Panc1 (cell line): ENCODE measurements around the gene NOS1AP. TPM values are rescaled to one million over a fixed set of nuclear protein-coding genes. Genes with fewer than 3 reads are reported as not detected.

Experiments
- ATAC-seq: fragments of 200-7000 bp; cut with Tn5 transposase; 2 replicates; pipeline ENCODE4 v1.9.1; 2020; ENCODE audit warnings: mild to moderate bottlenecking, moderate library complexity
- BruUV-seq: library from RNA; stranded (reverse); fragments of 400-500 nt; replicated peaks from 2 replicates; lab custom pipeline; 2021; lab: Mats Ljungman, UMichigan
- CTCF ChIA-PET: fragments of 300-600 bp; sonication (Branson Sonifier 250); formaldehyde crosslinking; loops from one replicate; lab custom pipeline; 2022; ENCODE audit warnings: antibody characterized with exemption; lab: Charles Lee
- POLR2A ChIA-PET: fragments of 300-600 bp; sonication (Branson Sonifier 250); formaldehyde crosslinking; loops from one replicate; lab custom pipeline; 2022; ENCODE audit warnings: antibody characterized with exemption; lab: Charles Lee
- DNase-seq: peaks from one replicate; pipeline ENCODE4 v3.0.0-alpha.2; 2010; ENCODE audit warnings: low read depth, low spot score
- H3K27ac ChIP-seq: 2 replicates; pipeline ENCODE4 v1.5.1; 2011; ENCODE audit warnings: mild to moderate bottlenecking, low read length, inconsistent platforms
- H3K27me3 ChIP-seq: fragments of 200-500 bp; sonication (Bioruptor generic); 2 replicates; pipeline ENCODE4 v1.6.0; 2014; ENCODE audit warnings: low read length, inconsistent platforms; ENCODE audit not compliant: control insufficient read depth, insufficient read depth
- H3K36me3 ChIP-seq: fragments of 200-500 bp; sonication (Bioruptor generic); 2 replicates; pipeline ENCODE4 v1.5.1; 2014; ENCODE audit warnings: inconsistent platforms, mild to moderate bottlenecking, low read length, moderate library complexity; ENCODE audit not compliant: control insufficient read depth, insufficient read depth
- H3K4me1 ChIP-seq: 2 replicates; pipeline ENCODE4 v1.5.1; 2011; ENCODE audit warnings: inconsistent platforms, mild to moderate bottlenecking, low read length, moderate library complexity; ENCODE audit not compliant: control insufficient read depth, insufficient read depth
- H3K4me3 ChIP-seq, 2 experiments: 2 replicates each; pipeline ENCODE4 v1.5.1; 2011 to 2012; ENCODE audit warnings: low read depth in 2 of 2, low read length in 2 of 2, mild to moderate bottlenecking in 2 of 2, inconsistent platforms in 1 of 2, moderate library complexity in 1 of 2
- H3K9me3 ChIP-seq: fragments of 200-500 bp; sonication (Bioruptor generic); 2 replicates; pipeline ENCODE4 v1.5.1; 2014; ENCODE audit warnings: low read depth, mild to moderate bottlenecking, inconsistent platforms, low read length, moderate library complexity; ENCODE audit not compliant: control insufficient read depth, insufficient read depth
- POLR2AphosphoS5 ChIP-seq: IDR thresholded peaks from 2 replicates; pipeline ENCODE4 v1.6.1; 2012; ENCODE audit warnings: mild to moderate bottlenecking, low read depth, low read length, moderate library complexity
- SIN3A ChIP-seq: IDR thresholded peaks from 2 replicates; pipeline ENCODE4 v1.6.1; 2012; ENCODE audit warnings: low read depth, mild to moderate bottlenecking, low read length, moderate library complexity, borderline replicate concordance; ENCODE audit not compliant: insufficient read depth
- TCF7L2 ChIP-seq: IDR thresholded peaks from 2 replicates; pipeline ENCODE4 v1.6.1; 2011; ENCODE audit warnings: mild to moderate bottlenecking, low read depth, low read length, inconsistent platforms
- in situ Hi-C: cut with HindIII; loops from 2 replicates; pipeline ENCODE4 v1.10.0; 2016; ENCODE audit warnings: low sequenced_read_pairs, low pct_unique_long_range_greater_than_20kb
- intact Hi-C: fragments of 100-400 bp; cut with micrococcal nuclease; formaldehyde crosslinking; loops from one replicate; pipeline ENCODE4 v1.10.0; 2022; ENCODE audit not compliant: unreplicated experiment
- total RNA-seq: library from RNA; stranded (reverse); gene quantifications from one replicate; pipeline ENCODE4 v1.2.1, GENCODE V29; 2021; ENCODE audit not compliant: unreplicated experiment
- TF ChIP-seq, protein P1 (sequence below): fragments of 450-650 bp; IDR thresholded peaks from 2 replicates; pipeline ENCODE4 v1.5.1; 2017; ENCODE audit warnings: mild to moderate bottlenecking
- TF ChIP-seq, protein P2 (sequence below), 2 experiments: IDR thresholded peaks; 2 replicates each; pipeline ENCODE4 v1.6.1; 2011 to 2012; ENCODE audit warnings: low read depth in 2 of 2, control low read depth in 1 of 2, low read length in 1 of 2, mild to moderate bottlenecking in 1 of 2, moderate library complexity in 1 of 2; ENCODE audit not compliant: insufficient read depth in 1 of 2

Gene NOS1AP
- total RNA-seq, 1 experiment from 2014 or later = 27.9 TPM

DNA sequence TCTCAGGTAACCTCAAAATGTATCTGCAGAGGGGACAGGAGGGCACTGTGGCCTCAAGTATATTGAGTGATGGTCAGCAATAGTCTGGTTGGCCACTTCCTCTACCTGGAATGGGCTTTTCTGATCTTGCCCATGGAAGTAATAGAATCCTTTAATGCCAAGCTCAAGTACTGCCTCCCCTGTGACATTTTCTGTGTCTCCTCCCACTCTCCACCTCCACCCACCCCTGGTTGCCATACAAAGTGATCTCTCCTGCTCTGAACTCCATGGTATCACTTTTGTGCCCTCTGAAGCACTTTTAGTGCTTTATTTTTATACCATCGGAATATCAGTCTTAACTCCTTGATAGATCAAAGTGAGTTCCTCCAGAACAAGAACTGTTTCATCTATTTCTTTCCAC, 9.2 kb upstream of the NOS1AP start:
- peak overlapping the region; percentile 52; the same call in 1 of the 2 replicates for H3K27ac ChIP-seq
- no peak overlapping the region for H3K4me3 ChIP-seq
- no peak for ATAC-seq
- in situ Hi-C loops (no loop called here), intact Hi-C loops (no loop called here)
- no peak for DNase-seq
- CTCF ChIA-PET = interaction anchor here (0.7 kb wide), 1 partner anchor 24 kb away, joined by 3 read pairs; no protein-coding TSS in a partner anchor
- BruUV-seq = no TSS peak
- H3K9me3 ChIP-seq = no peaks in the 10 kb centered on the region
- TF ChIP-seq TCF7L2 (no peak), POLR2AphosphoS5 (no peak), SIN3A (no peak)
- TF ChIP-seq, protein P1, sequence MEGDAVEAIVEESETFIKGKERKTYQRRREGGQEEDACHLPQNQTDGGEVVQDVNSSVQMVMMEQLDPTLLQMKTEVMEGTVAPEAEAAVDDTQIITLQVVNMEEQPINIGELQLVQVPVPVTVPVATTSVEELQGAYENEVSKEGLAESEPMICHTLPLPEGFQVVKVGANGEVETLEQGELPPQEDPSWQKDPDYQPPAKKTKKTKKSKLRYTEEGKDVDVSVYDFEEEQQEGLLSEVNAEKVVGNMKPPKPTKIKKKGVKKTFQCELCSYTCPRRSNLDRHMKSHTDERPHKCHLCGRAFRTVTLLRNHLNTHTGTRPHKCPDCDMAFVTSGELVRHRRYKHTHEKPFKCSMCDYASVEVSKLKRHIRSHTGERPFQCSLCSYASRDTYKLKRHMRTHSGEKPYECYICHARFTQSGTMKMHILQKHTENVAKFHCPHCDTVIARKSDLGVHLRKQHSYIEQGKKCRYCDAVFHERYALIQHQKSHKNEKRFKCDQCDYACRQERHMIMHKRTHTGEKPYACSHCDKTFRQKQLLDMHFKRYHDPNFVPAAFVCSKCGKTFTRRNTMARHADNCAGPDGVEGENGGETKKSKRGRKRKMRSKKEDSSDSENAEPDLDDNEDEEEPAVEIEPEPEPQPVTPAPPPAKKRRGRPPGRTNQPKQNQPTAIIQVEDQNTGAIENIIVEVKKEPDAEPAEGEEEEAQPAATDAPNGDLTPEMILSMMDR = no peak
- TF ChIP-seq, protein P2, sequence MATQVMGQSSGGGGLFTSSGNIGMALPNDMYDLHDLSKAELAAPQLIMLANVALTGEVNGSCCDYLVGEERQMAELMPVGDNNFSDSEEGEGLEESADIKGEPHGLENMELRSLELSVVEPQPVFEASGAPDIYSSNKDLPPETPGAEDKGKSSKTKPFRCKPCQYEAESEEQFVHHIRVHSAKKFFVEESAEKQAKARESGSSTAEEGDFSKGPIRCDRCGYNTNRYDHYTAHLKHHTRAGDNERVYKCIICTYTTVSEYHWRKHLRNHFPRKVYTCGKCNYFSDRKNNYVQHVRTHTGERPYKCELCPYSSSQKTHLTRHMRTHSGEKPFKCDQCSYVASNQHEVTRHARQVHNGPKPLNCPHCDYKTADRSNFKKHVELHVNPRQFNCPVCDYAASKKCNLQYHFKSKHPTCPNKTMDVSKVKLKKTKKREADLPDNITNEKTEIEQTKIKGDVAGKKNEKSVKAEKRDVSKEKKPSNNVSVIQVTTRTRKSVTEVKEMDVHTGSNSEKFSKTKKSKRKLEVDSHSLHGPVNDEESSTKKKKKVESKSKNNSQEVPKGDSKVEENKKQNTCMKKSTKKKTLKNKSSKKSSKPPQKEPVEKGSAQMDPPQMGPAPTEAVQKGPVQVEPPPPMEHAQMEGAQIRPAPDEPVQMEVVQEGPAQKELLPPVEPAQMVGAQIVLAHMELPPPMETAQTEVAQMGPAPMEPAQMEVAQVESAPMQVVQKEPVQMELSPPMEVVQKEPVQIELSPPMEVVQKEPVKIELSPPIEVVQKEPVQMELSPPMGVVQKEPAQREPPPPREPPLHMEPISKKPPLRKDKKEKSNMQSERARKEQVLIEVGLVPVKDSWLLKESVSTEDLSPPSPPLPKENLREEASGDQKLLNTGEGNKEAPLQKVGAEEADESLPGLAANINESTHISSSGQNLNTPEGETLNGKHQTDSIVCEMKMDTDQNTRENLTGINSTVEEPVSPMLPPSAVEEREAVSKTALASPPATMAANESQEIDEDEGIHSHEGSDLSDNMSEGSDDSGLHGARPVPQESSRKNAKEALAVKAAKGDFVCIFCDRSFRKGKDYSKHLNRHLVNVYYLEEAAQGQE (IDR thresholded peaks at IDR 0.05; ENCODE audit: insufficient read depth in 1 of 2, low read depth in 2 of 2, low read length in 1 of 2) = no peak
- no peaks in the 10 kb centered on the region for H3K27me3 ChIP-seq
- H3K36me3 ChIP-seq = no peaks in the 10 kb centered on the region
- peaks cover 26% of the 10 kb centered on the region for H3K4me1 ChIP-seq
- POLR2A ChIA-PET = no interaction called here

DNA sequence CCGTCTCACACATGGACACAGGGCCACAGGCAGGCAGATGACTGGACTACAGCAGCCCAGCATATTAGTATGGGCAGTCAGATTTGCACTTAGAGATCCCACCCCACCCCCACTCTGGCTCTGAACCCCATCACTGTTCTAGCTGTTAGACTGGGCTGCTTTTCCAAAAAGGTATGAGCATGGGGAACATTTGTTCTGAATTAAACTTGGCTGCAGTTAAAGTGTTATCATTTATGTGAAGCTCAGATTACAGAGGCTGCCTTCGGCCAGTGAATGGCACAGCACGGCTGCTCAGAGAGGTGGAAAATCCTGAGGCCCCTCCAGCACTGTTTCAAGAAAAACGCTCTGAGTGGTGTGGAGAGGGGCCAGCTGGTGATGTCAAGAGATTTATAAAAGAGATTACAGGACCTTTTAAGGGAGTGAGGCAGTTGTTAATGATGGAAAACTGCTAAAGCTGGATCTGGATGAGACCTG, 6.9 kb upstream of the NOS1AP start:
- Histone ChIP-seq H3K4me1 (peaks cover 23% of the 10 kb centered on the region), H3K4me3 (no peak overlapping the region), H3K27ac (peak overlapping the region; percentile 77), H3K9me3 (no peaks in the 10 kb centered on the region), H3K27me3 (no peaks in the 10 kb centered on the region), H3K36me3 (no peaks in the 10 kb centered on the region)
- no peak for ATAC-seq
- CTCF ChIA-PET = no interaction called here
- TF ChIP-seq POLR2AphosphoS5 = no peak
- TF ChIP-seq, protein P2 (IDR thresholded peaks at IDR 0.05; ENCODE audit: insufficient read depth in 1 of 2, low read depth in 2 of 2, low read length in 1 of 2) = no peak
- TF ChIP-seq SIN3A = no peak
- no peak for TF ChIP-seq TCF7L2
- no peak for DNase-seq
- no TSS peak for BruUV-seq
- in situ Hi-C loops = no loop called here
- POLR2A ChIA-PET = no interaction called here
- intact Hi-C loops = no loop called here
